Karpas-422 (cell line): ENCODE results near the gene B4GALNT2. TPM values are rescaled to one million over a fixed set of nuclear protein-coding genes. Genes with fewer than 3 reads are reported as not detected.

Source experiments
- total RNA-seq: library from RNA; depleted of rRNA; stranded (reverse); fragments of >200 nt; shearing (Covaris generic); gene quantifications from 2 replicates; pipeline ENCODE4 v1.2.3, GENCODE V29; 2014; ENCODE audit warnings: low replicate concordance; rRNA removed

The B4GALNT2 gene
- total RNA-seq, 1 experiment from 2014 or later: not detected

Other genes with a start within 250 kb of the B4GALNT2 start
- 120 and 167 TPM in 2 replicates for gene ATP5MC1, start 240.0 kb upstream of the B4GALNT2 start, total RNA-seq
- 43.8 and 47.1 TPM in 2 replicates for gene UBE2Z, start 224.4 kb upstream of the B4GALNT2 start, total RNA-seq
- gene SNF8, start 187.9 kb upstream of the B4GALNT2 start, total RNA-seq: 56.0 and 165 TPM in 2 replicates
- gene GIP, start 164.2 kb upstream of the B4GALNT2 start, total RNA-seq: not detected in 2 replicates
- not detected in 2 replicates for gene IGF2BP1, start 135.4 kb upstream of the B4GALNT2 start, total RNA-seq
- gene GNGT2, start 77.8 kb downstream of the B4GALNT2 start, total RNA-seq: 25.3 and 40.2 TPM in 2 replicates
- gene ABI3, start 77.9 kb downstream of the B4GALNT2 start, total RNA-seq: 20.2 and 29.9 TPM in 2 replicates
- gene PHOSPHO1, start 98.0 kb downstream of the B4GALNT2 start, total RNA-seq: 2.3 TPM in 1 of 2 replicates, not detected in the other
- 47.7 and 84.1 TPM in 2 replicates for gene ZNF652, start 229.5 kb downstream of the B4GALNT2 start, total RNA-seq